GM19438 (cell line): ENCODE data around the gene KRTAP29-1.
"Not testable (repeated sequence)": the region's sequence is repeated elsewhere in the genome, so short reads cannot be mapped to it uniquely, and the experiment has no call there.

Source experiments
- ATAC-seq: cut with Tn5 transposase; IDR thresholded peaks from one replicate; pipeline ENCODE4 v1.9.1; 2021; ENCODE audit warnings: low read depth; ENCODE audit not compliant: unreplicated experiment

Gene KRTAP29-1, protein sequence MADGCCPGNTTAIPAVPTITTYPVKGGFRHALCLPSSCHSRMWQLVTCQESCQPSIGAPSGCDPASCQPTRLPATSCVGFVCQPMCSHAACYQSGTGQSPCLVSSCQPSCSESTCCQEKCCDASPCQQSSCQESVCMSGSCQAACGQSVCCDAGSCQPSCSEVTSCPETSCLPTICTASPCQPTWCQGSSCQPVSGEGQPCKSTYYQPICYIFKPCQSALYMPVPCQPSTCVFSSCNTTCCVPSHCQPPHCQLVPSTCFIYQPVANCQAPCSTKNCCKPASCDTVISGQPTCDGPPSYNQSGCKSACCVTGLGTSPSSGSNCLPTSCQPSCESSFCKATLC

DNA sequence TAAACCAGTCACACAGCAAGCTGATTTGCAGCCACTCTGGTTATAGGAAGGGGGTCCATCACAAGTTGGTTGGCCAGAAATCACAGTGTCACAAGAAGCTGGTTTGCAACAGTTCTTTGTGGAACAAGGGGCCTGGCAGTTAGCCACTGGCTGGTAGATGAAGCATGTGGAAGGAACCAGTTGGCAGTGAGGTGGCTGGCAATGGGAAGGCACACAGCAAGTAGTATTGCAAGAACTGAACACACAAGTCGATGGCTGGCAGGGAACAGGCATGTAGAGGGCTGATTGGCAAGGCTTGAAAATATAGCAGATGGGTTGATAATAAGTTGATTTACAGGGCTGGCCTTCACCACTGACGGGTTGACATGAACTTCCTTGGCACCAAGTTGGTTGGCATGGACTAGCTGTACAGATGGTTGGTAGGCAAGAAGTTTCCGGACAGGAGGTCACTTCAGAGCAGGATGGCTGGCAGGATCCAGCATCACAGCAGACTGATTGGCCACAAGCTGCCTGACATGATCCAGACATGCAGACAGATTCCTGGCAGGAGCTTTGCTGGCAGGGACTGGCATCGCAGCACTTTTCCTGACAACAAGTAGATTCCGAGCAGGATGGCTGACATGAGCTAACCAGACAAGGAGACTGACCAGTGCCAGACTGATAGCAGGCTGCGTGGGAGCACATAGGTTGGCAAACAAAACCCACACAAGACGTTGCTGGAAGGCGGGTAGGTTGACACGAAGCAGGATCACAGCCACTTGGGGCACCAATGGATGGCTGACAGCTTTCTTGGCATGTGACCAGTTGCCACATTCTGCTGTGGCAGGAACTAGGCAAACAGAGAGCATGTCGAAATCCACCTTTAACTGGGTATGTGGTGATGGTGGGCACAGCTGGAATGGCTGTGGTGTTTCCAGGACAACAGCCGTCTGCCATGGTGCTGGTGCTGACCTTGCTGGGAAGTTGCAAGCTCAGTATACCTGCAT lies at the start of gene KRTAP29-1:
KRTAP29-1 (minus strand) TSS at position 936 of the 986 bp plus-strand sequence; CDS start at position 936, 0 bp downstream.
- ATAC-seq: no peak

DNA sequence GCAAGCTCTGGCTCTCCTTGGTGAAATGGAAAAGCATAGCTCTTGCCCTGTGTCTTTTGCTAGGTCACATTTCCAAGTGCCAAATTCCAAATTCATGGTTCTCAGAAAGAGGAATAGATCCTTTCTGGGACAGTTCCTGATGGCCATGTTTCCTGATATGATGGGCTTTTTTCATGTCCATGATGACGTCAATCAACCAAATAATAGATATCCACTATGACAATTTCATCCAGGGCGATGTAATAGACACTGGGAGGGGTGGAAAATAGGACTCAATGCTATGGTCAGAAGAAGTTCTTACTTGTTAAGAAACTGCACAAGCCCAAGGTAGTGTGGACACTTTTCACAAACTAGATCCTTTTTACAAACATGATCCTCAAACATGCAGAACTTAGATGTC lies 48.5 kb upstream of the KRTAP29-1 start:
- no peak for ATAC-seq

DNA sequence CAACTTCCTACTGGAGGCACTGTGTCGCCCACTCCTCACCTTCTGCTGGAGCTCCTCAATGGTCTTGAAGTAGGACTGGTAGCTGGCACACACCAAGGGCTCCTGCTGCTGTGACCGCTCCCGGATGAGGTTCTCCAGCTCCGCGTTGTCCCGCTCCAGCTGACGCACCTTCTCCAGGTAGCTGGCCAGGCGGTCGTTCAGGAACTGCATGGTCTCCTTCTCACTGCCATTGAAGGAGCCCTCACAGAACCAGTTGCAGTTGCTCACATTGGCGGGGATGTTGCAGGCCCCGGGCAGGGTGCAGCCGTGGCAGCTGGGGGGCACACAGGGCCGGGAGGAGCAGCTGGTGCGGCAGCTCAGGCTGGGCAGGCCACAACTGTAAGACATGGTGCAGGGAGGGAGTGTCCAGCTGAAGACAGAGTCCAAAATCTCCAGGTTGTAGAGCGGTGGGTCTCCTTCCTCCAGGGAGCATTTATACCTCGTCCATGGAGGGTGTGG lies 47.8 kb upstream of the KRTAP29-1 start, which contains the start of gene KRT33A:
KRT33A (minus strand) TSS at position 448 of the 498 bp plus-strand sequence; CDS start at position 387, 61 bp downstream.
- ATAC-seq: not testable (repeated sequence)

DNA sequence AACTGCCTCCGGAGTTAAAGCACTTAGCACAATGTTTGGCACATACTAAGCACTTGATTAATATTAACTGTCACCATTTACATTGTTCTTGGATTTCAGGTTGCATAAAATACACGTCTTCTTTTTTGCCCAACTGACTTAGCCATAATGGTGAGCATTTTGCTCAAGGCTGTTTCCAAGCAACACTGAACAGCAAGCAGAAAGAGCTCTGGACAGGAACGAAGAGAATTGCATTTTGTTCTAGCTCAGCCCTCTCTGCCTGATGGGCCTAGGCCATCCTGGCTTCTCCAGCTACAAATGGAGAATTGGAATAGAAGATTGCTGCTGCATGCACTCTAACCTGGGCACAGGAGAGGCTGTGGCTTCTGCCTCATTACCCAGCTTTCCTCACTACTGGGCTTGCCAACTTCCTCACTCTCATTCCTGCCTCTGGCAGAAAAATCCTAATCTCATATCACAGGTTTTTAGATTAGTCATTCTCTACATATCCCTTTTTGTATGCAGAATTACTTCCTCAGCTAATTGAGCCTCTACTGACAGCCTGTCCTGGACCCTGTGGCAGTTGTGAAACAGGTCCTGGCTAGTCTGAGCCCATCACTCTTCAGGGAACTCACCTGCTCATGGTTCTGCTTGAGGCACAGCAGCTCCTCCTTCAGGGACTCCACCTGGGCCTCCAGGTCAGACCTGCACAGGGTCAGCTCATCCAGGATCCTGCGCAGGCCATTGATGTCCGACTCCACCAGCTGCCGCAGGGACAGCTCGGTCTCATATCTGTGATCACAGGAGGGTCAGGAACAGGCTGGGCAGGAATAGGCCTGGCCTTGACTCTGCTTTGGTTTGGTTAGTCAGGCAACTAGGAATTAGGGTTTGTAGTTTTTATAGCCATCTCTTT lies 45.5 kb upstream of the KRTAP29-1 start:
- ATAC-seq: no peak

DNA sequence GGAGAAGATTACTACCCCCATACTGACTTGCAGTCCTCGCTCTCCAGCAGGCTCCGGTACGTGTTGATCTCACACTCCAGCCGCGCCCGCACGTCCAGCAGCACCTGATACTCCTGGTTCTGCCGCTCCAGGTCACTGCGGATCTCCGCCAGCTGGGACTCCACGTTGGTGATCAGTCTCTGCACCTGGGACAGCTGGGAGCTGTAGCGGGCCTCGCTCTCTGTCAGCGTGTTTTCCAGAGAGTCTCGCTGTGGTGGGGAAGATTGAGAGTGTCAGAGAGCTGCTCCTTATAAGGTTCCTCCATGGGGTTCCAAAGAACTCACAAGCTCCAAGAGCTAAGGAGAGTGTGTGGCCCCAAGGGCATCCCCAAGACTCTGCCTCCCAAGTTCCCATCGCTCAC lies 43.8 kb upstream of the KRTAP29-1 start:
- ATAC-seq: not testable (repeated sequence)

DNA sequence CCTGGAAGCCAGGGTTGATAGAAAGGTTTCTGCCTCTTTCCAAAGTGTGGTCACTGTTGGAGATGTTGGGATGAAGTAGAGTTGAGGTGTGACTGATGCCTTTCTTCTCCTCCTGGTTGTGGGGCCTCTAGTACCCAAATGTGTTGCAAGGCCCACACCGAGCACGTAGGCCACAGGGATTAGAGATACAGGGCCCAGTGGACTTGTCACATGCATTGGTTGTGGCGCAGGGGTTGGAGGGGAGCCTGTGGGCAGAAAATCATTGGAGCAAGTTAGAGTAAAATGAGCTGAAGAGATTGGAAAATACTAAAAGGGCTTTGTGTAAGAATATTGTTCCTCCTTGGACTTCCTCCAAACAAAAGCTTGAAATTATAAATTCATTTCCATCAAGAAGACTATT lies 43.3 kb upstream of the KRTAP29-1 start:
- ATAC-seq: no peak

DNA sequence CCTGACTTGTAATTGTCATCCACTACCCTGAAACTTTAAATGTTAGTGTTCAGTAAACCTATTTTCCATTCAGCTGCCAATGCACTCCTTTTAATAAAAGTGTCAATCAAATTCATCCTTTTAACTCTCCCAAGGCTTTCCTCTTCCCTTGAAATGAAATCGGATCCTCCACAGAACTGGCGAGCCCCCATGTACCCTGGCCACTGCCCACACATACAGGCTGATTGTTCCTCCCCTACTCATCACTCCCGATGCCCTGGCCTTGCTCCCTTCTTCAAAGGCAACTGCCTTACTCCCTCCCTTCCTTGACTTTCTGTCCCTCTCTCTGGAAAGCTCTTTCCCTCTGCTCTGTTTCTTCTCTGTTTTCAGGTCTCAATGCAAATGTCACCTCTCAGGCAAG lies 40.4 kb upstream of the KRTAP29-1 start:
- no peak for ATAC-seq

DNA sequence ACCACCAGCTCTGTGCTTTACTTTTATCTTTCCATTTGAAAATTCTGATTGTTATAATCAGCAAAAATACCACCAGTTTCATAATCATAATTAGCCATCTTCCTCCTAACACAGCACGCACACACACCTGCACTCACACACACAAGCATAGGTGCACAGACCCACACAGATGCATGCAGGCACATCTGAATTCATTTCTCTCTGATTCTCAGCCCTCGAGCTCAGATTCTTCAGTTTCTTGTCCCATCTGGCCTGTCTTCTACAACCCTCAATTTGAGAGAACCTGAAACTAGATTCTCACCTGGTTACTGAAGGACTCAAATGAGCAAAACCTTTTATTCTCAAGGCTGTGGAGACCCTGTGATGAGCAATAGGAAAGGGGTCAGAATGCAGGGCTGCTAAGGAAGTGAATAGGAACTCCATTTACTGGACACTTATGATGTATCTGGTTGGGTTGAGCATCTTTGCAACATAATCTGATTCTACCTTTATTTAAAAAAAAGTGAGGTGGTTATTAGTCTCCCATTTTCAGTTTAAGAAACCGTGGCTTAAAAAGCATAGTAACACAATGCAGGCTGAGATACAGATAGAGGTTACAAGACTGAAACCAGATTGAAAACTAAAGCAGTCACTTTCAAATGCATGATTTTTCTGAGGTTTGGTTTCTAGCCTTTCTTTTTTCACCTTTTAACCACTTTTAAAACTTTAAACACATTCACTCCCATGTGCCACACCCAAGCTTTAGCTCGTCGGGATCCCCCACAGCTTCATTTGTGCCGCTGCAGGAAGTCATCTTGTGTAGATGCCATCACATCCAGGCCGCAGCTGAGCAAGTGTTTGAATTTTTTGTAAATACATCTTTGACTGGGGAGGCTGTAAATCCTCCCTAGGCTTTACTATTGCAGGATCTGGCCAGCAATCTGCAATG lies 38.5 kb upstream of the KRTAP29-1 start:
- ATAC-seq: no peak

DNA sequence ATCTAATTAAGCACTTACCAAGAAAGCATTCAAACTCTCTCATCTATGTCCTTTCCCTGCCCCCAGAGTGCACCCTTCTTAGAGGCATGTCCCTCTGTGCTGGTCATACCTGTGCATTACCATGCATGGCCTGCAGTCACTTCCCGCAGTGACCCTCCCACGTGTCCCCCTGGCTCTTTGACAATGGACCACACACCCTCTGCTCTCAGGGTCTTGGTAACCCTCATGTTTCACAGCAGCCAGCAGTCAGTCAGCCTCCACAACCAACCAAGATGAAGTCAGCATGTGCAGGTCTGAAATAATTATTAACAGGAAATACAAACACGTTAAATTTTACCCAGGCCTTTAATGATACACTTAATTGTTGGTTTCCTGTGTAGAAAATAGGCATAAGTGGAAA lies 37.8 kb upstream of the KRTAP29-1 start:
- no peak for ATAC-seq

DNA sequence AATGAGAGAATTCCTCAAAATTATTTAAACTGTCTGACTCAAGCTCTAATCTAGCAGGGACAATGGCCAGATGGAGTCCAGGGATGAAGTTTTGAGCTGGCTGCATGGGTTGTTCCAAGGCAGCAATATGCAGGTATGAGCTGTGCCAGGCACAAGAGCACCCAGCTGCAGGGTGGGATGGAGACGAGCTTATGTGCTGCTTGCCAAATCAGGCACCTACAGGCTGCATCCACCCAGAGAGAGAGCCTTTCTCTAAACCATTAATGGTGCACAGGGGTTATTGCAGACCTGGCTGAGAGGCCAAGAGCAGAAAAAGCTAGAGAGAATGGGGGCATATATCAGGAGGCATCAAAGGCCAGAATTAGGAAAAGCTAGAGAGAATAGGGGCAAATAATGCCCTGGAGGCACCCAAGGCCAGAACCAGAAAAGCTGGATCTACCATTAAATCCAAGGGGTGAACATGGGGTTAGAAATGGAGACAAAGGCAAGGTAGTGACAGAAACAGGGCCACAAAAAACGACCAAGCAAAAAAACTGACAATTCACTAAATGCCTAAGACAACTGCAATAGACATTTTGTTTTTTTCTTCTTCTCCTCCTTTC lies 37.0 kb upstream of the KRTAP29-1 start:
- no peak for ATAC-seq

DNA sequence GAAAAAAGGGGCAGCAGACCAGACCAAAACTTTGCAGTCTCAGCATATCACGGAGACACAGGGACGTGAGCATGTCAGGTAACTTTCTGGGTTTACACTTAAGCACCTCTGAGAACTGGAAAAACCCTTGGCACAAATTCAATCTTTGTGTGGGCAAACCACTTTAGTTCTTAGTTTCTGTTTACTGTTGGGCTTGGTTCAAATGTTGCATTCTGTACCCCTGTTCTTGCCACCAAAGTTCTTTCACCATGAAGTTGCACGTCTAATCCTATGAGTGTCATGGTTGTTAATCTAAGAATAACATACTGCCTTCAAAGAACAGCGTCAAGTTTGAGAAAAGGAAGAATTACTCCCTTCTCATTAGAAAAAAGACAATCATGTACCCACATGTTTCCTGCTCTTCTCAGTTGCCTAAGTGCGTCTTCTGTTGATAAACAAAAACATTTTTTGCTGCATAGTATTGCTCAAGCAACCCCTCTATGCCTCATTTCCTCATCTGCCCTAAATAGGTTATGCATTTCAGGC lies 36.4 kb upstream of the KRTAP29-1 start:
- no peak for ATAC-seq

DNA sequence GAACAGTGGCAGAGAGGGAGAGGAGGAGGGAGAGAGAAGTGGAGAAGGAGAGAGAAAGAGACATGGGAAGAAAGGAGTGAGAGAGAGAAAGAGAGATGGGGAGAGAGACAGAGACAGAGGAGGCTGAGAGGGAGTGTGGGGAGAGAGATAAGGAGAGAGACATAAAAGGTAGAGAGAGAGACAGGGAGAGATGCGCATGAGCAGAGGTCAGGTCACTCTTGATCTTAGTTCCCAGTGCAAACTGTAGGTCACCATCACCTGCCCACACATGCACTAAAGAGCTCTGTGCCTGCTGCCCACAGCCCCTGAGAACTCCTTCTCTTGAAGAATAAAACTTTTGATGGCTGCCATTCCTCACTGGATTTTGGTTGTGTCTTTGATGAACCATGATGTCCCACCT lies 33.1 kb upstream of the KRTAP29-1 start:
- ATAC-seq: no peak

DNA sequence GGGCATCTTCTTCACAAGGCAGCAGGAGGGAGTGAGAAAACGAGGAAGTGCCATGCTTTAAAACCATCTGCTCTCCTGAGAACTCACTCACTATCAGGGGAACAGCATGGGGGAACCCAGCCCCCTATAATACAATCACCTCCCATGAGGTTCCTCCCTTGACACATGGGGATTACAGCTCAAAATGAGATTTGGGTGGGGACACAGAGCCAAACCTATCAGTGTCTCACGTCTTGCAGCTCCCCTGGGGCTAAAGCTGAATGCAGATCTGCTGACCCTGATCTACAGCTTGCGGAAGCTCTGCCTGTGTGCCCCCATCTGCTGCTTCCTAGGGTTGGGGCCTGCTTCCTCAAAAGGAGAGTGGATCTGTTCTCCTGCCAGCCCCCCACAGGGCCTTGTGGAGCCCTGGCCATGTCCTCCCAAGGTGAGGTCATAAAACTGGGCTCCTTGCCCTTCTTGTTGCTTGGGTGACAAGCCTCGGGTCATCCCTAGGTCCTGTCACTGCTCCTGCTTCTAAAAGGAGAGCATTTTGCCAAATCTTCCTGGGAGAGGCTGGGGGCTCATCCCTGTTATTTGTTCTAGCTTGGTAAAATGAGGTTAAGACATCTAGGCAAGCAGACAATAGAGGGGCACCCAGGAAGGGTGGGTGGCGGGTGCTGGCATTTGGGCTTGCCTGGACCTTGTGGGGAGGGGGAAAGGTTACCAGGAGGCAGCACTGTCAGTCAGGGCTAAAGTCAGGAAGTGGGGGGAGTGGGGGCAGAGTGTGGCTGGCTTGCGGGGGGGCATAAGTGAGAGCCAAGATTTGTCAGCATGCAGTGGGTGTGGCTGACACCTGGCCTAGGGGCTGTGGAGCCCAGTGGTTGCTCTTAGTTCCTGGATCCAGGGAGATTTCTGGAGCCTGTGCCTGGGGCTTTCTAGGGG lies 32.0 kb upstream of the KRTAP29-1 start:
- no peak for ATAC-seq

DNA sequence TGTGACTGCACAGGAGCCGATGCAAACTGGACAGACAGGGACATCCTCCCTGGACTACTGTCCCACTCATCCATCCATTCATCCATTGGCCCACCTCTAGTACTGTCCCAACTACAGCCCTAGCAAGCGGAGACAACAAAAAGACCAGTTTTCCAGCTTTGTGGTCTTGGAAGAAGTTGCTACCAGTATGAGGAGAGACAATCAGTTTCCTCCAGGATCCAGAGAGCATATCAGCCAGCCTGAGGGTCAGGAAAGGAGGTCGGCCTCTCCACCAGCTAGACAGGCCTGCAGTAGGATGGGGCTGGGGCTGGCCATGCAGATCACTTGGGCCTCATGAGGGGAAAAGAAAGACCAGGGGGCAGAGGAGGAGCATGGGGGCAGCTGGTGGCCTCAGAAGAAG lies 31.2 kb upstream of the KRTAP29-1 start:
- ATAC-seq: no peak

DNA sequence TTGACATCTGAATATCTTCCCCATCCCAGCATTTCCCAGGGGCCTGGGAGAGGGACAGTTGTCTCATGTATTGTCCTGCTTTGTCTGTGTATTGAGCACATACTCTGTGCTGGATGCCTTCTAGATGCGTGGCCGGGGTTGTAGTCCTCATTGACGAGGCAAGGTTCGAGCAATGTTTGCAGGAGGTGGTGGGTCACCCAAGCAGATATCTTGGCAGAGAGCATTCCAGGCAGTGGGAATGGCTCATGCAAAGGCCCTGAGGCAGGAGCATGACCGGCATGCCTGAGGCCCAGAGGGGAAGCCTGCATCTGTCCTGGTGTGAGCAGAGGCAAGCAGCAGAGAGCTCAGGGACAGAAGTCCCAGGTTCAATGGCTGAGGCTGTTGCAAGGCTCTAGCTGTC lies 30.4 kb upstream of the KRTAP29-1 start:
- no peak for ATAC-seq

DNA sequence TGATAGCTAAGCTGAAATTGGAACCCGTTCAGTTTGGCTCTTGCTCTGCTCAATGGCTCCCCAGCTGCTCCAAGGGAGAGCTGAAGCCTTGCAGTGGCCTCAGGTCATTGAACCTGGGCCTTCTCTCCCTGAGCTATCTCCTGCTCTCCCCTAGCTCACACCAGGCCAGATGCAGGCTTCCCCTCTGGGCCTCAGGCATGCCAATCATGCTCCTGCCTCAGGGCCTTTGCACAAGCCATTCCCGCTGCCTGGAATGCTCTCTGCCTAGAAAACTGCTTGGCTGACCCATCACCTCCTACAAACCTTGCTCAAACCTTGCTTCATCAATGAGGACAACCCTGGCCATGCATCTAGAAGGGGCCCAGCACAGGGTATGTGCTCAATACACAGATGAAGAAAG lies 29.6 kb upstream of the KRTAP29-1 start:
- no peak for ATAC-seq

DNA sequence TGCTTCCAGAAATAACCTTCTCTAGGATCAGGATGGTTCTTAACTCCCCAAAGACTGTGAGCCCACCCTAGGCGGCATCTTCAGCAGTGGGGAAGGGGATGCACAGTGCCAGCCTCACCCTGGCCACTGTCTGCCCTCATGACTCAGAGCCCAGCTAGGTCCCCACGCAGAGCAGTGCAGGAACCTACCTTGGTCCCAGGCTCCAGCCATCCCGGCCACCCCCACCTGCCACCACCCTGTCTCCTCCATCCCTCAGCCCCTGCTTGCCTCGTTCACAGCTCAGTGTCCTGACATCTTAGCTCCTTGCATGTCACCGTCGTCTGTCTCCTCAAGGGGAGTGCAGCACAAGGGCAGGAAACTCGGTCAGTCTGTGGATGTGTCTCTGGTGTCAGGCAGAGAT lies 29.0 kb upstream of the KRTAP29-1 start:
- ATAC-seq: no peak
